HEK293 (cell line): ENCODE measurements around the gene SOX6.

Experiments
- CTCF ChIP-seq: fragments of 450-650 bp; formaldehyde crosslinking; IDR thresholded peaks from 2 replicates; pipeline ENCODE4 v1.5.1; 2016; ENCODE audit warnings: missing biosample characterization, missing genetic modification characterization
- ELK4 ChIP-seq: IDR thresholded peaks from 2 replicates; pipeline ENCODE4 v1.6.1; 2011; ENCODE audit warnings: mild to moderate bottlenecking, low read depth, low read length, borderline replicate concordance
- YY1 ChIP-seq: fragments of 450-650 bp; formaldehyde crosslinking; IDR thresholded peaks from 2 replicates; pipeline ENCODE4 v1.5.1; 2018; ENCODE audit warnings: missing biosample characterization, missing genetic modification characterization
- ZBTB26 ChIP-seq: fragments of 450-650 bp; formaldehyde crosslinking; optimal IDR thresholded peaks from 2 replicates; pipeline ENCODE3; 2016; ENCODE audit warnings: missing biosample characterization, mild to moderate bottlenecking, missing genetic modification characterization
- ZNF148 ChIP-seq: fragments of 450-650 bp; formaldehyde crosslinking; IDR thresholded peaks from 2 replicates; pipeline ENCODE4 v1.5.0; 2017; ENCODE audit warnings: missing biosample characterization, missing genetic modification characterization, borderline replicate concordance
- ZNF274 ChIP-seq, 2 experiments: fragments of 200-500 bp in 1 of 2; fragments of 450-650 bp in 1 of 2; sonication (Bioruptor generic) in 1 of 2; formaldehyde crosslinking in 1 of 2; IDR thresholded peaks; 2 replicates each; pipeline versions ENCODE4 v1.5.1 to v1.6.1; 2014 to 2016; ENCODE audit warnings: borderline replicate concordance in 1 of 2, inconsistent platforms in 1 of 2, low read length in 1 of 2, missing biosample characterization in 1 of 2, missing genetic modification characterization in 1 of 2
- ZNF785 ChIP-seq: fragments of 450-650 bp; formaldehyde crosslinking; IDR thresholded peaks from 2 replicates; pipeline ENCODE4 v1.5.1; 2016; ENCODE audit warnings: missing biosample characterization, missing genetic modification characterization

GRCh38 chr11:16382638-16383380, 26.5 kb upstream of the SOX6 start:
- TF ChIP-seq ELK4 (no peak), CTCF (tag by site-specific recombination) (no peak), ZNF274 (IDR thresholded peaks at IDR 0.05; ENCODE audit: low read length) (no peak), ZNF274 (tag by site-specific recombination; IDR thresholded peaks at IDR 0.05; ENCODE audit: borderline replicate concordance) (no peak), ZBTB26 (tag by site-specific recombination) (no peak), YY1 (tag by site-specific recombination) (no peak), ZNF148 (tag by site-specific recombination) (no peak), ZNF785 (tag by site-specific recombination) (no peak)
